ENCODE data around the gene ANO7. TPM values are rescaled to one million over a fixed set of nuclear protein-coding genes. Genes with fewer than 3 reads are reported as not detected.

ANO7 gene
- total RNA-seq, 1 experiment from 2014 or later, result 4.1 TPM

DNA sequence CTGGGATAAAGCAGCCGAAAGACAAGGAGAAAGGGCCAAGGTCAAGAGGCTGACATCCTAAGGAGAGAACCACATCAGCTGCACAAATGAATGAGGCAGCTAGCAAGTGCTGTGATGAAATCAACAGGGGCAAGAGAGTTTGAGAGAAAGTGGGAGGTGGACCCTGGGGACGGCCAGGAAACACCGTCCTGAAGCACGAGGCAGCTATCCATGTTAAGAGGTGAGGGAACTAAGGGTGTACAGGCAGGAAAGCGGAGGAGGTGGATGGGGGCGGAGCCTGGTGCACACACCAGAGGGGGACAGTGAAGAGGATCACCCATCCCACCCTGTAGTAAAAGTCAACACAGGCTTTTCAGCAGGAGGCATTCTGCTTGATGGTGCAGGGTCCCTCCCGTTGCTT lies 74.6 kb downstream of the ANO7 start:
- Histone ChIP-seq H3K4me3 (ENCODE audit: low read depth, low read length) (no peak overlapping the region), H3K27me3 (replicated peaks; ENCODE audit: control insufficient read depth, insufficient read depth, low read length) (no peaks in the 10 kb centered on the region), H3K9me3 (no peaks in the 10 kb centered on the region), H3K36me3 (ENCODE audit: control insufficient read depth, insufficient read depth, low read length) (peaks cover 3% of the 10 kb centered on the region; the same call in 1 of the 2 replicates), H3K4me1 (no peaks in the 10 kb centered on the region)
- POLR2A ChIA-PET, result no interaction called here
- CTCF ChIA-PET, result no interaction called here
- intact Hi-C loops (cut with micrococcal nuclease; ENCODE audit: unreplicated experiment), result no loop called here
- Mint-ChIP-seq H3K27ac (ENCODE audit: unreplicated experiment) (no peak overlapping the region), H3K4me3 (ENCODE audit: unreplicated experiment) (no peak overlapping the region), H3K4me1 (ENCODE audit: low read depth, unreplicated experiment) (no peaks in the 10 kb centered on the region), H3K36me3 (ENCODE audit: insufficient read depth, unreplicated experiment) (peaks cover 97% of the 10 kb centered on the region), H3K9me3 (ENCODE audit: unreplicated experiment) (no peaks in the 10 kb centered on the region), H3K27me3 (ENCODE audit: insufficient read depth, unreplicated experiment) (no peaks in the 10 kb centered on the region)
- no TSS peak for BruUV-seq (replicated peaks)
- DNase-seq, result no peak
- no peak for TF ChIP-seq CTCF (IDR thresholded peaks at IDR 0.05; ENCODE audit: insufficient read depth in 1 of 2, low read depth in 1 of 2, low read length in 1 of 2, severe bottlenecking in 1 of 2, unreplicated experiment in 1 of 2)

DNA sequence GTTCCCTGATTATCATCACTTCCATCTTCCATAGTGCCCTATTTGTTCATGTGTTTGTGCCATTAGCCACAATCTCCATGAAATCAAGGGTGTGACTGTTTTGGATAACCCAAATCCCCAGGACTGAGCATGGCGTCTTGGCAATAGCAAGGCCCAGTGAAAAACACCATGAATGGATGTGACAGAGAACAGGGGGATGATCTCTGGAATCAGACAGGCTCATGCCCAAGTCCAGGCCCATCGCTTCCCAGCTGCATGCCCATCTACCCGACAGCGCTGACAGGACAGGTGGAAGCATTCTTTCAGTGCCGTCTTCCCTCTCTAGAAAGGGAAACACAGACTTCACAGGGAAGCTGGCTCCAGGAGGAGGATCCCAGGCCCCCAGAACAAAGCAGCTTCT lies 77.0 kb downstream of the ANO7 start:
- DNase-seq, result no peak
- Mint-ChIP-seq H3K4me1 (ENCODE audit: low read depth, unreplicated experiment) (no peaks in the 10 kb centered on the region), H3K36me3 (ENCODE audit: insufficient read depth, unreplicated experiment) (peaks cover 90% of the 10 kb centered on the region), H3K27me3 (ENCODE audit: insufficient read depth, unreplicated experiment) (no peaks in the 10 kb centered on the region), H3K4me3 (ENCODE audit: unreplicated experiment) (no peak overlapping the region), H3K27ac (ENCODE audit: unreplicated experiment) (no peak overlapping the region), H3K9me3 (ENCODE audit: unreplicated experiment) (no peaks in the 10 kb centered on the region)
- H3K4me3 ChIP-seq (ENCODE audit: low read depth, low read length), result no peak overlapping the region
- ChIA-PET CTCF (no interaction called here), POLR2A (no interaction called here)
- no TSS peak for BruUV-seq (replicated peaks)
- no peak for TF ChIP-seq CTCF (IDR thresholded peaks at IDR 0.05; ENCODE audit: insufficient read depth in 1 of 2, low read depth in 1 of 2, low read length in 1 of 2, severe bottlenecking in 1 of 2, unreplicated experiment in 1 of 2)
- intact Hi-C loops (cut with micrococcal nuclease; ENCODE audit: unreplicated experiment), result no loop called here
- H3K27me3 ChIP-seq (replicated peaks; ENCODE audit: control insufficient read depth, insufficient read depth, low read length), result no peaks in the 10 kb centered on the region
- H3K4me1 ChIP-seq, result no peaks in the 10 kb centered on the region; the same call in 1 of the 2 replicates
- H3K36me3 ChIP-seq (ENCODE audit: control insufficient read depth, insufficient read depth, low read length), result peaks cover 3% of the 10 kb centered on the region; the same call in 1 of the 2 replicates
- no peaks in the 10 kb centered on the region for H3K9me3 ChIP-seq

DNA sequence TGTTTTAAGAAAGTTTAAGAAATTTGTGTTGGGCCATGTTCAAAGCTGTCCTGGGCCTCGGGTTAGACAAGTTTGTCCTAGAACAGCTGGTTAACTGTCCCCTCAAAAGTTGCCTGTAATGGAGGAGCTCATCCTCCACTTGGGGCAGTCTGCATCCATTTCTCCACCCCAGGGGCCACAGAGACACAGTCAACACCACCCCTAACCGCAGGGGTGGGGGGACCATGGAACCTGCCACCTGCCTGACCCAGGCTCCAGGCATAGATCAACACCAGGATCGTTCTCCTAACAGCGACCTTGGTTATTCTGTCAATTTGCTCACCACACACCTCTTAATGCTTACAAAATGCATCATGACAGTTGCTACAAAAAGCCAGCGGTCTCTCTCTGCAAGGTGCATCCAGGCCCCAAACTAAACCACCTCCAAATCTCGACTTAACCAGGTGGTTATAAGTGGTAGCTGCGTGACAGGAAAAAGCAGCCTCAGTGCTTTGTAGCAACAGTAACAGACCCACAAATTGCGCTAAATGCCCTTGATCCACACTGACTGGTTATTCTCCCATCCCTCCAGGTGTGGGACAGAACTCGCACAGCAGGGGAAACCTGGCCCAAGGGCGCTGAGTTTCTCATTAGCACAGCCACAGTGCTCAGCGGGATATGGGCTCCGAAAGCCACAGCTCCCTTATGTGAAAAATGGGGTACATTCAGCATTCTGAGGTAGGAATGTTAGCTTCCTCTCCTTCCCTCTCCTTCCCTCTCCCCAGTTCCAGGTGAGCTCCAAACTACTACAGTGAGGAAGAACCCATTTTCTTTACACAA lies 79.0 kb downstream of the ANO7 start:
- Histone ChIP-seq H3K27me3 (replicated peaks; ENCODE audit: control insufficient read depth, insufficient read depth, low read length) (no peaks in the 10 kb centered on the region), H3K4me1 (peaks cover 11% of the 10 kb centered on the region; the same call in 1 of the 2 replicates), H3K4me3 (ENCODE audit: low read depth, low read length) (no peak overlapping the region), H3K36me3 (ENCODE audit: control insufficient read depth, insufficient read depth, low read length) (no peaks in the 10 kb centered on the region; the same call in 1 of the 2 replicates), H3K9me3 (no peaks in the 10 kb centered on the region)
- intact Hi-C loops (cut with micrococcal nuclease; ENCODE audit: unreplicated experiment), result no loop called here
- no peaks in the 10 kb centered on the region for H3K27me3 Mint-ChIP-seq (ENCODE audit: insufficient read depth, unreplicated experiment)
- H3K27ac Mint-ChIP-seq (ENCODE audit: unreplicated experiment), result no peak overlapping the region
- H3K4me3 Mint-ChIP-seq (ENCODE audit: unreplicated experiment), result no peak overlapping the region
- ChIA-PET POLR2A (no interaction called here), CTCF (interaction anchor here (0.6 kb wide), 1 partner anchor 510 kb away, joined by 3 read pairs; no protein-coding TSS in a partner anchor)
- peaks cover 85% of the 10 kb centered on the region for H3K36me3 Mint-ChIP-seq (ENCODE audit: insufficient read depth, unreplicated experiment)
- peaks cover 8% of the 10 kb centered on the region for H3K4me1 Mint-ChIP-seq (ENCODE audit: low read depth, unreplicated experiment)
- no peak for TF ChIP-seq CTCF (IDR thresholded peaks at IDR 0.05; ENCODE audit: insufficient read depth in 1 of 2, low read depth in 1 of 2, low read length in 1 of 2, severe bottlenecking in 1 of 2, unreplicated experiment in 1 of 2)
- no peaks in the 10 kb centered on the region for H3K9me3 Mint-ChIP-seq (ENCODE audit: unreplicated experiment)
- BruUV-seq (replicated peaks), result no TSS peak
- no peak for DNase-seq

Measured in Caco-2 (cell line).